Measurements from ENCODE around the gene TVP23C. TPM values are rescaled to one million over a fixed set of nuclear protein-coding genes. Genes with fewer than 3 reads are reported as not detected.
A peak's percentile ranks its signal among the peaks of the same experiment; 100 is the strongest.

Gene TVP23C
- total RNA-seq, 1 experiment from 2014 or later, result 45.5 TPM

DNA sequence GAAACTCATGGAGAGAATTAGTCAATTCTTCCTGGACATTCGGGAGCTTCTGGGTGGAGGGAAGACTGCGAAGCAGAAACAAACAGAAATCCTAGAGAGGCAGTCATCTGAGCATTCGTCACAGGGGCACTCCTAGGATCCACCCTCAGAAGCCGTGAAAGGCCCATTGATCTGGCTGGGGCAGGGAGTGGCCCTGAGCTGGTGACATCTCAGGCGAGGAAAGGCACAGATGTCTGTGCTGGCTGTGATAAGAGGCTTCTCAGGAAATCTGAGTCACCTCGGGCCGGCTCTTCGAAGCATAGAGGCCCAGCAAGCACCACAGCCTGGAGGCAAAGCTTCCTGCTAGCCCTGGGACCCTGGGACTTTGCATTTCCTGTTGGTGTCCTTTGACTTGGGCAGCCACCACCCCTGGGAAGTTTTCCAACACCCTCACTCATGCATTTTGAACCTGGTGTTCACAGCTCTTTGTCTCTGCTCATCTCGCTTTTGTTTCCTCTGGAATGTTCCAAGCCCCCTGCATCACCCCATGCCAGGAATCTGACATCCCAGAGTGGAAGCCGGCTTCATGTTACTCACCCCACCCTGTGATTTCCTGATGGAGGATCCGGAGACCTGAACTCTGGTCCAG is 72.5 kb downstream of the TVP23C start:
- Histone ChIP-seq H2AFZ (no peak overlapping the region), H3K4me2 (no peak overlapping the region)

DNA sequence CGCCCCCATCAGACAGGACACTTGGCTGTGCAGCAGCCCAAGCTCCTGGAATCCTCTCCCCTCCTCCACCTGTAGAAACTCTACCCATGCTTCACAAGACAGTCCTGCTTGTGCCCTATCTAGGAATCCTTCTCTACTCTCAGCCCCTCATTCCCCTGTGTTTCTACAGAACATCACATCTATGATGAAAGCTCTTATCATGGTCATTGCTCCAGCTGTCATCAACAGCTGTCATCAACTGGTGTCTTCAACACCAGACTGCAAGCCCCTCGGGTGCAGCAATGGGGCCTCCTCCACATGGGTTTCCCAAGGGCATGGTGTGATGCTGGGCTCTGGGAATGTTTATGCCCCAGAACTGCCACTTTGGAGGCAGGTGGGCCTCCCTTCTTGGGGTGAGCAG is 74.7 kb downstream of the TVP23C start:
- Histone ChIP-seq H3K4me3 (no peak overlapping the region), H3F3A (ENCODE audit: insufficient read depth, low read depth) (no peaks in the 10 kb centered on the region), H3K36me3 (ENCODE audit: low read depth) (no peaks in the 10 kb centered on the region), H3K4me2 (no peak overlapping the region), H3K9me2 (ENCODE audit: insufficient read depth) (no peaks in the 10 kb centered on the region), H3K4me1 (replicated peaks; ENCODE audit: insufficient read depth) (no peaks in the 10 kb centered on the region), H4K20me1 (ENCODE audit: insufficient read depth) (no peaks in the 10 kb centered on the region), H3K9me3 (ENCODE audit: insufficient read depth, low read depth) (no peaks in the 10 kb centered on the region), H2AFZ (no peak overlapping the region), H3K27me3 (ENCODE audit: insufficient read depth, low read depth) (no peaks in the 10 kb centered on the region), H3K79me2 (ENCODE audit: low read depth) (no peaks in the 10 kb centered on the region), H3K27ac (no peak overlapping the region)
- intact Hi-C loops (cut with micrococcal nuclease; ENCODE audit: unreplicated experiment), result no loop called here
- ChIA-PET POLR2A (ENCODE audit: unreplicated experiment) (no interaction called here), CTCF (no interaction called here)
- no TSS peak for BruUV-seq (replicated peaks)
- TF ChIP-seq EZH2 (IDR thresholded peaks at IDR 0.05; ENCODE audit: low read depth), result no peak
- TF ChIP-seq, protein P1, sequence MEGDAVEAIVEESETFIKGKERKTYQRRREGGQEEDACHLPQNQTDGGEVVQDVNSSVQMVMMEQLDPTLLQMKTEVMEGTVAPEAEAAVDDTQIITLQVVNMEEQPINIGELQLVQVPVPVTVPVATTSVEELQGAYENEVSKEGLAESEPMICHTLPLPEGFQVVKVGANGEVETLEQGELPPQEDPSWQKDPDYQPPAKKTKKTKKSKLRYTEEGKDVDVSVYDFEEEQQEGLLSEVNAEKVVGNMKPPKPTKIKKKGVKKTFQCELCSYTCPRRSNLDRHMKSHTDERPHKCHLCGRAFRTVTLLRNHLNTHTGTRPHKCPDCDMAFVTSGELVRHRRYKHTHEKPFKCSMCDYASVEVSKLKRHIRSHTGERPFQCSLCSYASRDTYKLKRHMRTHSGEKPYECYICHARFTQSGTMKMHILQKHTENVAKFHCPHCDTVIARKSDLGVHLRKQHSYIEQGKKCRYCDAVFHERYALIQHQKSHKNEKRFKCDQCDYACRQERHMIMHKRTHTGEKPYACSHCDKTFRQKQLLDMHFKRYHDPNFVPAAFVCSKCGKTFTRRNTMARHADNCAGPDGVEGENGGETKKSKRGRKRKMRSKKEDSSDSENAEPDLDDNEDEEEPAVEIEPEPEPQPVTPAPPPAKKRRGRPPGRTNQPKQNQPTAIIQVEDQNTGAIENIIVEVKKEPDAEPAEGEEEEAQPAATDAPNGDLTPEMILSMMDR (conservative IDR thresholded peaks at IDR 0.05), result no peak
- DNase-seq, result no peak

More for the DNA sequence above, 72.5 kb downstream of the TVP23C start:
- H4K20me1 ChIP-seq (ENCODE audit: insufficient read depth), result no peaks in the 10 kb centered on the region
- no peaks in the 10 kb centered on the region for H3K36me3 ChIP-seq (ENCODE audit: low read depth)
- TSS peak; percentile 63 for BruUV-seq (replicated peaks)
- H3K27ac ChIP-seq, result no peak overlapping the region
- no peak for TF ChIP-seq EZH2 (IDR thresholded peaks at IDR 0.05; ENCODE audit: low read depth)
- TF ChIP-seq, protein P1 (conservative IDR thresholded peaks at IDR 0.05), result no peak
- H3K9me2 ChIP-seq (ENCODE audit: insufficient read depth), result no peaks in the 10 kb centered on the region
- no peaks in the 10 kb centered on the region for H3K9me3 ChIP-seq (ENCODE audit: insufficient read depth, low read depth)
- peak in 1 of 2 experiments; percentile 77 for DNase-seq
- no peak overlapping the region for H3K4me3 ChIP-seq
- ChIA-PET CTCF (interaction anchor here (1.2 kb wide), 1 partner anchor 12 kb away, joined by 6 read pairs; no protein-coding TSS in a partner anchor), POLR2A (ENCODE audit: unreplicated experiment) (interaction anchor here (0.6 kb wide), 1 partner anchor 33 kb away, joined by 3 read pairs; no protein-coding TSS in a partner anchor)
- H3K27me3 ChIP-seq (ENCODE audit: insufficient read depth, low read depth), result no peaks in the 10 kb centered on the region
- H3K4me1 ChIP-seq (replicated peaks; ENCODE audit: insufficient read depth), result no peaks in the 10 kb centered on the region
- H3K79me2 ChIP-seq (ENCODE audit: low read depth), result no peaks in the 10 kb centered on the region
- no peaks in the 10 kb centered on the region for H3F3A ChIP-seq (ENCODE audit: insufficient read depth, low read depth)
- intact Hi-C loops (cut with micrococcal nuclease; ENCODE audit: unreplicated experiment), result no loop called here

DNA sequence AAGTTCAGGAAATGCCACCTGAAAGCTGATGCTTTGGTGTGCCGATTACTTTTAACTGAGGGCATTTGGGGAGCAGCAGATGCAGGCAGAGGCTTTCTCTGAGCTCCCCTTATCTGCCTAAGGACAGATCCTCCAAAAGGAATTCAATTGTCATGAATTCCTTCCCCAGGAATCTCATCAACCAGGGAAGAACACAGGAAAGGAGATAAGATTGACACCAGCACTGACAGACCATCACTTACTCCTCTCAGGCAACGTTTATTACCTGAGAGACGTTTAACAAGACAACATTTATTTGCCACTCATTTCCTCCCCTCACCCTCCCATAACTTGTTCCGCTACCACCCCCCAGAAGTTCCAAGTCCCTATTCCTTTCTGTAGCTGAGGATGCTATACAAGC is 78.2 kb downstream of the TVP23C start:
- Histone ChIP-seq H3F3A (ENCODE audit: insufficient read depth, low read depth) (no peaks in the 10 kb centered on the region), H3K4me2 (no peak overlapping the region), H3K4me1 (replicated peaks; ENCODE audit: insufficient read depth) (no peaks in the 10 kb centered on the region), H3K9me3 (ENCODE audit: insufficient read depth, low read depth) (no peaks in the 10 kb centered on the region), H4K20me1 (ENCODE audit: insufficient read depth) (no peaks in the 10 kb centered on the region), H2AFZ (no peak overlapping the region), H3K27ac (no peak overlapping the region), H3K36me3 (ENCODE audit: low read depth) (no peaks in the 10 kb centered on the region), H3K27me3 (ENCODE audit: insufficient read depth, low read depth) (no peaks in the 10 kb centered on the region), H3K4me3 (no peak overlapping the region), H3K9me2 (ENCODE audit: insufficient read depth) (no peaks in the 10 kb centered on the region), H3K79me2 (ENCODE audit: low read depth) (no peaks in the 10 kb centered on the region)
- no peak for TF ChIP-seq EZH2 (IDR thresholded peaks at IDR 0.05; ENCODE audit: low read depth)
- TF ChIP-seq, protein P1 (conservative IDR thresholded peaks at IDR 0.05), result no peak
- DNase-seq, result no peak
- intact Hi-C loops (cut with micrococcal nuclease; ENCODE audit: unreplicated experiment), result no loop called here
- no TSS peak for BruUV-seq (replicated peaks)
- POLR2A ChIA-PET (ENCODE audit: unreplicated experiment), result no interaction called here
- CTCF ChIA-PET, result no interaction called here

Measured in PC-9 (cell line).